T1000 (cell line): ENCODE results near the gene PANK1.

ENCODE experiments used
- DNase-seq: peaks from one replicate; lab custom pipeline; 2025; ENCODE audit warnings: mixed read lengths; lab: John Stamatoyannopoulos, UW

Gene PANK1

DNA sequence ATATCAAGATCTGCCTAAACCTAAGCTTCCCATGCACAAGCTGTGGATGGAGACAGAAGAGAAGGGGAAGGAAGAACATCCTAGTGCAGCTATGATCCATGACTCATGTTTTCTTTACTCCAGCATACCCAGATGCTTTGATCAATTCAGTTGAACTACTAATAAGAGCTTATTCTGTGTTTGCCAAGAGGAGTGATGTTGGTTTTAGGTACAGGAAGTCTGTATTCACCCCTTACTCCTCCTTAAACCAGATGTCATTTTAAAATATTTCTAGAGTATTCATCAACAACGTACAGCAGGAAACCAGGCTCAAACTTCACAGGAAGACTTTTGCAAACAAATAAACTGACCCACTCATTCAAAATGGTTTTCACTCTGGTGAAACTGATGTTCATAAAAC lies 29.2 kb downstream of the PANK1 start:
- no peak for DNase-seq

GRCh38 chr10:89615112-89615511 lies 29.9 kb downstream of the PANK1 start:
- no peak for DNase-seq

GRCh38 chr10:89613582-89613981 lies 31.5 kb downstream of the PANK1 start:
- DNase-seq = no peak

- no peak for DNase-seq
Measured at GRCh38 chr10:89611282-89611681, 33.8 kb downstream of the PANK1 start.

- no peak for DNase-seq
Measured at GRCh38 chr10:89609833-89610346, 35.2 kb downstream of the PANK1 start.

DNA sequence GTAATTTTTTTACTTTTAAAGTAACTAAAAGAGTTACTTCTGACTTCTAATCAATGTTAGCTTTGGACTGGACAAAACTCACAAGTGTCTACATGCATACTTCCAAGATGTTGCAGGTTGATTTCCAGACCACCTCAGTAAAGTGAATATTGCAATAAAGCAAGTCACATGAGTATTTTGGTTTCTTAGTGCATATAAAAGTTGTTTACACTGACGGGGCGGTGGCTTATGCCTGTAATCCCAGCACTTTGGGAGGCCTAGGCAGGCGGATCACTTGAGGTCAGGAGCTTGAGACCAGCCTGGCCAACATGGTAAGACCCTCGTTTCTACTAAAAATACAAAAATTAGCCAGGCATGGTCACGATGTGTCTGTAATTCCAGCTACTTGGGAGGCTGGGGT lies 40.8 kb downstream of the PANK1 start:
- no peak for DNase-seq

DNA sequence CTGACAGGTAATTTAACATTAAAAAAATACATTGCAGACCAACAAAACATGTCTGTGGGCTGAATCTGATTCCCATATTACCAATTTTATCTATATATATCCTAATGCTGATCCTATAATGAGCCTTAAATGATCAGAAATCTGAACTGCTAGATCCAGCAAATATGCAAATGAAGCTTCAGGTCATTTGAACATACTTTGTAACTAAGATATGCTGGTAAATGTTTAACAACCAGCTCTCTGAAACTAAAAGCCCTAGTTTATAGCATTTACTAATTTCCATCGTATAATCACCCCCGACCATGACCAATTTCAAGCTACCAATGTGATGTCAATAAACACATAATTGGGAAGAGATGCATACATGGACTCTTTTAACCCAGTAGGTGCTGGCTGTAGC lies 42.1 kb downstream of the PANK1 start:
- DNase-seq = no peak

DNA sequence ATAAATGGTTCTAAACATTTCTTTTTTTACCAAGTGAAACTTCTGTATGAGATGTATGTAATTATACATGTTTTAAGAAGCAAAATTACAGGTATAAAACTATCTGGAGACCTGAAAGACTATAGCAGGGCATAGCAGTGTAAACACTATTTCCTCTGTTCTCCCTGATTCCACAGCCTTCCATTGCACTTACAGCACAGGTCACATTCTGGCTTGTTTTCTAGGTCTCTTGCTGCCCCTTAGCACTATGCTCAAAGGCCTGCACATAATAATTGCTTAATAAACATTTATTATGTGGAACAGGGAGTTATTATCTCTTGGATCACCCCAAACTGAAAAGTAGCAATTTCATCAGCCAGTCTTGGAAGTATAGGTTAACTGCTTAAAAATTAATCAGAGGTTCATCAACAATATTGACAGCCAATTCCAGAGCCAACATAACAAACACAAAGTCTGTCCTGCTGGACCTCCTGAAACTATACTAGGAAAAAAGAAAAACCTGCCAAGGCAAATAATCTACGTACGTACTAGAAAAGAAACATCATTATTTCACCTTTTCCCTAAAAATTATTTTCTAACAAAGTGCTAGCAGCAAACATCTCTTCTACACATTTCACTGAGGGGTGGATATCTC lies 43.2 kb downstream of the PANK1 start:
- no peak for DNase-seq

DNA sequence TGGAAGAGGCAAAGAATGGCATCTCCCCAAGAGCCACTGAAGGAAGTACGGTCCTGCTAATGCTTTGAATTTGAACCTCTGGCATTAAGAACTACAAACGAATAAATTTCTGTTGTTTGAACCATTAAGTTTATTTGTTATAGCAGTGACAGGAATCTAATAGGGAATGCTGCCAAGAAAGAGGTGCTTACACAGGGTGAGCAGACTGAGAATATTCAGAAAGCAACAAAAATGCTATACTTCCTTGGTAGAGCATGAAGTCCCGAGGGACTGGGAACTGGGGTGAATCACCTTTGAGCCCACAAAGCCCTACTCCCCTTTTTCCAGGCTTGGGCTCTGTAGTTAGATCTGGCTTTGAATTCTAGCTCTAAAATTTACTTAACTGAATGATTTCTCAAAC lies 45.0 kb downstream of the PANK1 start:
- no peak for DNase-seq

GRCh38 chr10:89593043-89593442 lies 52.0 kb downstream of the PANK1 start:
- DNase-seq = no peak

- DNase-seq = no peak
Measured at GRCh38 chr10:89592539-89592938, 52.5 kb downstream of the PANK1 start.

DNA sequence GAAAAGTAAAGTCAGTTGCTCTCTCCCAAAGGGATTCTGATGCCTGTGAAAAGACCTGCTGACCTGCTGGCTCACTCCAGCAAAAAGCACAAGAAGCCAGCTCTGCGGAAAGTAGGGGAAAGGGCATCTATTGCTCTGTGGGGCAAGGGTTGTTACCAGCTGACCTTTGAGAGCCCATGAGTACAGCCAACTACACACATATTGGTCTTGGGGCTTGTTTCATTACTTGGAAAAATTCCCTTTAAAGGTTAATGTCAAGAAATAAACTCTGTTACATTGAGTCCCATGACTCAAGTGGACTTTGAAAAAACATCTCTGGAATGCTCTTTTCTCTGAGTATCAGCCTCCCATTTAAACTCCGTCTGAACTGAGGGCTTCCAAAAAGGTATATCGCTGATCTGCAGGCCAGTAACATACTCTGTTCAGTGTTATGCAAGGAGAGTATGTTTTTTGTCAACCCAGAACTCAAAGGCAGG lies 53.2 kb downstream of the PANK1 start:
- no peak for DNase-seq

DNA sequence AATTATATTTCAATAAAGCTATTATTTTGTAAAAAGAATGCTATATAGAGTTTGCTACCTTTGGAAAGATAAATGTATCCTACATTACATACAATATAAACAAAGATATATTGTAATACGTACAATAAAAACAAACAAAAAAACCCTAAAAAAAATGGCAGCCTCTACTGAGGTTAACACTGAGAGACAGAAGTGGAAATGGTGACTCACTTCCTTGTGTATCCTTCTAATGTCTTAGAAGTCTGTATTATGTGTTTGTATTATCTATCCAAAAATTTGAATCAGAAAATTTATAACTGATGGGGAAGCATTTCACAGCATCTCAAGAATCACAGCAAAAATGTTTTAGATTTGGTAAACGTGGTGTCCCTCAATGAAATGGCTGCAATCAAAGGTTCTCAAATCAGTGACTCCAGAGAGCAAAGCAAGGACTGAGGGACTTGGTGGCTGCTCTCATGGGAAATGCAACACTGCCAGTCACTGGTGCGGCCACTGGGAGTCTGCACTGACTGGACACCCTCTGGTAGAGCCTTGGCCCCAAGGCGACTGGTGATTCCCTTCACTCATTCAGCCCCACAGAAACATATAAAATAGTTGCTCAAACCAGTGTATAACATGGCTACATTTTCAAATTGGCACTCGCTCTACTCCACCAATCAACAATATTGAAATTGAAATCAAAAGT lies 53.8 kb downstream of the PANK1 start:
- no peak for DNase-seq

- no peak for DNase-seq
Measured at GRCh38 chr10:89590326-89590725, 54.7 kb downstream of the PANK1 start.

DNA sequence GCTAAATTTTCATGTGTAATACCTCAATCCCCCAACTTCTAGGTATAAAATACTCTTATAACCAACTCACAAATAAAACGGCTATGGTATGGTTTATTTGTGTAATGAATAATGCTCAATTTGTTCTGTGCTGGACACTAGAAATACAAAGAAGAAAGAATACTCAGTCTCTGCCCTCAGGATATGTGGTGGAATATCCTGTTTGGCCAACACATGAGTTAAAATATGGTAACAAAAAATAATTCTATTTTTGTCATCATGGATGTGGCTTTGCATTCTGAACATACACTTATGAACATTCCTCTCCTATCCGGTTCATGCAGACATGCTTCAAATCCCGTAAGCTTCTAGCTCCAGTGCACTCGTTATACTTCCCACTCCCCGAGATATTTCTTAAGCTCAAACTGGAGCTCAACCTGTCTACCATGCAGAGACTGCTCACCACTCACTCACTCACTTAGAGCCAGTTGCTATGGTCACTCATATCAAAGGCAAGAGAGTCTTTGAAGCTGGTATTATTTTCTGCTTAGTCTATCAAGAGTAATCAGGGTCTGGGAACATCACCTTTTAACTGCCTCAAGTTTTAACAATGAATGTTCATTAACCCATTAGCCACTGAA lies 55.8 kb downstream of the PANK1 start:
- DNase-seq = no peak

GRCh38 chr10:89588671-89589070 lies 56.4 kb downstream of the PANK1 start:
- no peak for DNase-seq

- DNase-seq = no peak
Measured at GRCh38 chr10:89582022-89582421, 63.0 kb downstream of the PANK1 start.

DNA sequence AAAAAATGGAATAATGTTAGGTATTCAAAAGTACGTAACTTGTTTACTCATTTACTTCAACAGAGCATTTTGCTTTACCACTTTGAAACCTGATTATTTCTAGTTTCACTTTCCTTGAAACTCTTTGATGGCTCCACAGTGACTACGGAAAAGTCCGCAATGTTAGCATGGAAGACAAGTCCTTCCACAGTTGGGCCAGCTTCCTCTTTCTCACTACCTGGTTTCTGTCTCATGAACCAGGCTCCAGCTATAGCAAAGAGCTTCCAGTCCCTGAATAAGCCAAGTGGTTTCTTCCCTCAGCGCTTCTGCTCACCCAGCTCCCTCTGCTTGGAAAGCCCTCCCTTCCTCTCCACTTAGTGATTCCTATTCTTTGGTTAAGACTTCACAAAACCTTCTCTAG lies 64.8 kb downstream of the PANK1 start:
- DNase-seq = no peak

GRCh38 chr10:89576696-89577095 lies 68.3 kb downstream of the PANK1 start:
- no peak for DNase-seq

DNA sequence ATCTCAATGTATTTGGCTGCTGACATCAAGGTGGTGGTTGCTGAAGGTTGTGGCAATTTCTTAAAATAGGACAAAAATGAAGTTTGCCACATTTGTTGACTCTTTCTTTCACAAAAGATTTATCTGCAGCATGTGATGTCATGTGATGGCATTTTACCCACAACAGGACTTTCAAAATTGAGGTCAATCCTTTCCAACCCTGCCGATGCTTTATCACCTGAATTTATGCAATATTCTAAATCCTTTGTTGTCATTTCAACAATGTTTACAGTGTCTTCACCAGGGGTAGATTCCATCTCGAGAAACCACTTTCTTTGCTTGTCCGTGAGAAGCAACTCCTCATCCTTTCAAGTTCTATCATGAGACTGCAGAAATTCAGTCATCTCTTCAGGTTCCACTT lies 69.0 kb downstream of the PANK1 start:
- no peak for DNase-seq

GRCh38 chr10:89575031-89575430 lies 70.0 kb downstream of the PANK1 start:
- DNase-seq = no peak

DNA sequence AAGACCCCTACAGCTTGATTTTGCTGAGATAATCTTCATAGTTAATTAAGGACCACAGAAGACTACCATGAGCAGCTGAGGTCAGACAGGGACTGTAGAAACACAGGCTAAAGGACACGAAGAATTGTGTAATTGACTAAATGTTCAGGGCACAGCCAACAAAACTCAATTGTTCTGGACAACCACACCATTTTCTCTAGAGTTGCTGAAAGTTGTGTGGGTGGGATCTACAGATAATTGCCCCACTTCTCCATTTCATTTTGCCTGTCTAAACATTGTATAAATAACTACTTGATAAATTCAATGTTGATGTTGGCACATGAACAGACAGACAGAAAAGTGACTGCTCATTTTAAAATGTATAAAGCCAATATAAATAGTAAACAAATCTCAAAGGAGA lies 70.7 kb downstream of the PANK1 start:
- DNase-seq = no peak

GRCh38 chr10:89567576-89568245 lies 77.3 kb downstream of the PANK1 start:
- no peak for DNase-seq
